Nucleus accumbens (tissue), 56 donors: Measurements from ENCODE around the gene RBKS.
"Not testable (repeated sequence)": the region's sequence is repeated elsewhere in the genome, so short reads cannot be mapped to it uniquely, and the experiment has no call there.

Experiments
- DNase-seq, 56 donors: peaks; one replicate each; lab custom pipeline; 2025; lab: John Stamatoyannopoulos, UW

RBKS gene

GRCh38 chr2:27875089-27875881 is 14.9 kb downstream of the RBKS start:
- no peak for DNase-seq

- no peak for DNase-seq
These were observed 17.1 kb downstream of the RBKS start for GRCh38 chr2:27873091-27873490.

GRCh38 chr2:27871802-27872201 is 18.4 kb downstream of the RBKS start:
- DNase-seq = no peak

- DNase-seq = no peak
These were observed 19.5 kb downstream of the RBKS start for GRCh38 chr2:27870724-27871123.

- no peak for DNase-seq
These were observed 20.4 kb downstream of the RBKS start for GRCh38 chr2:27869763-27870162.

- DNase-seq = no peak
These were observed 23.9 kb downstream of the RBKS start for GRCh38 chr2:27866237-27866636.

GRCh38 chr2:27863955-27864354 is 26.2 kb downstream of the RBKS start:
- not testable (repeated sequence) for DNase-seq

GRCh38 chr2:27863146-27863545 is 27.0 kb downstream of the RBKS start:
- DNase-seq = peak in 15 of 56 donors; percentile 0 to 63 (median 11)

GRCh38 chr2:27860111-27860510 is 30.1 kb downstream of the RBKS start:
- DNase-seq = no peak

- DNase-seq = no peak
These were observed 32.6 kb downstream of the RBKS start for GRCh38 chr2:27857417-27858172.

GRCh38 chr2:27856956-27857355 is 33.2 kb downstream of the RBKS start:
- DNase-seq = no peak

- DNase-seq = no peak
These were observed 33.8 kb downstream of the RBKS start for GRCh38 chr2:27856386-27856785.

- no peak for DNase-seq
These were observed 34.7 kb downstream of the RBKS start for GRCh38 chr2:27855476-27855875.

- no peak for DNase-seq
These were observed 35.8 kb downstream of the RBKS start for GRCh38 chr2:27854229-27854862.

GRCh38 chr2:27852691-27853090 is 37.5 kb downstream of the RBKS start:
- DNase-seq = no peak

- DNase-seq = no peak
These were observed 40.5 kb downstream of the RBKS start for GRCh38 chr2:27849558-27850205.

- DNase-seq = no peak
These were observed 42.9 kb downstream of the RBKS start for GRCh38 chr2:27847333-27847732.

- DNase-seq = no peak
These were observed 45.3 kb downstream of the RBKS start for GRCh38 chr2:27844821-27845255.

- no peak for DNase-seq
These were observed 46.2 kb downstream of the RBKS start for GRCh38 chr2:27843992-27844391.

GRCh38 chr2:27842894-27843293 is 47.3 kb downstream of the RBKS start:
- no peak for DNase-seq
